ENCODE measurements around the gene UNC45A.

The UNC45A gene

DNA sequence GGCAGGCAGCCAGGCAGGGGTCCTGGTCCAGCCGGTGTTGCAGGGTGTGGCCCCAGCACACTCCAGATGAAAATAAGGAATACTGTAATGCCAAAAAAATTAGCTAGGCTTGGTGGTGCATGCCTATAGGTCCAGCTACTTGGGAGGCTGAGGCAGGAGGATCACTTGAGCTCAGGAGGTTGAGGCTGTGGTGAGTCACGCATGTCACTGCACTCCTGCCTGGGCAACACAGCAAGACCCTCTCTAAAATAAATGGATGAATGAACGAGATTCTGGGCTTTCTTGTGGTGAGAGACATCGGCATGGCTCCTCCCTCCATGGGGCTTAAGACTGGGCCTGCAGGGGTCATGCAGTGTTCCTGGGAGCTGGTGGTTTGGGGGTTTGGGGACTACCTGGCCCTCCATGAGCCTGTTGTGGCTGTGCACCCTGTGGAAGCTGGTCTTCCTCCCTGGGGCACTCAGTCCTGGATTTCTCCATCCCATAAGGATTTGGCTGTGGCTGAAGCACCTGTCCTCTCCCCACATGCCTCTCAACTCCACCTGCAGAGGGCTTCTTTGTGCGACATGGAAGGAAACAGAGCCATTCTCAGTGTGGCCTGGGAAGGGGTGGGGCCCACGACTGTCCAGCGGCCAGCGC is 12.0 kb downstream of the UNC45A start:
- no peak for DNase-seq

DNA sequence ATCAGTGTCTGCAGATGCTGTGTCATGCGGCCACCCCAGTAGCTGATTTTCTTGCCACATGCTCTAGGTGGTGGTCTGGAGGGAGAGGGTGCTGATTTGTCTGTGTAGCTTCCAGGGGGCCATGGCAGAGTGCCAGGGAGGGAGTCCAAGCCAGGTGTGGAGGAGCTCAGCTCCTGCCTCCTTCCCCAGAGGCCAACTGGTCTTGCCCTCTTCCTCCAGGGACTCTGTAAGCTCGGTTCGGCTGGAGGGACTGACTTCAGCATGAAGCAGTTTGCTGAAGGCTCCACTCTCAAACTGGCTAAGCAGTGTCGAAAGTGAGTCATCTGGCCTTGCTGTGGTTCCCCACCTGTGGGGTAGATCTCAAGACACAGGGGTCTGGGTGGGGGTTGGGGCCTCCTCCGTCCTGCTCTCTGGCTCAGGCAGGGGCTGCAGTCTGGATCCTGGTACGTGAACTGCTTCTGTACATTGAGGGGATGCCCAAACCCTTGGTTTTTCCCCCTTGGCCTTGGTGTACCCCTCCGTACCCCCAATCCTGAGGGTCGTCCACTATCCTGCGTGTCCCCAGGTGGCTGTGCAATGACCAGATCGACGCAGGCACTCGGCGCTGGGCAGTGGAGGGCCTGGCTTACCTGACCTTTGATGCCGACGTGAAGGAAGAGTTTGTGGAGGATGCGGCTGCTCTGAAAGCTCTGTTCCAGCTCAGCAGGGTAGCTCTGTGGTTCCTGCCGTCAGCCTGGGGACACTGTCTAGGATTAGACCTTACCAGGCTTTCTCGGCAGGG is 12.7 kb downstream of the UNC45A start:
- no peak for DNase-seq

DNA sequence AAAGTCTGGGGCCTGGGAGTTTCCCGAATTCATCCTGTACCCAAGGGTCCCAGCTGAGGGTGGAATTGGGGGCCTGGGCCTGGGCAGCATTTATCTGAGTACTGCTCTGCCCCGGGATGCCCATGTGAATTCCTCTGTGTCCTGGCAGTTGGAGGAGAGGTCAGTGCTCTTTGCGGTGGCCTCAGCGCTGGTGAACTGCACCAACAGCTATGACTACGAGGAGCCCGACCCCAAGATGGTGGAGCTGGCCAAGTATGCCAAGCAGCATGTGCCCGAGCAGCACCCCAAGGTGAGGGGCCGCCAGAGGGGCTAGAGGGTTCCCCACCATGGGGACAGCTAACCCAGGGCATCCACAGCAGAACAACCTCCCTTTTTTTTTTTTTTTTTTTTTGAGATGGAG is 13.4 kb downstream of the UNC45A start:
- no peak for DNase-seq

DNA sequence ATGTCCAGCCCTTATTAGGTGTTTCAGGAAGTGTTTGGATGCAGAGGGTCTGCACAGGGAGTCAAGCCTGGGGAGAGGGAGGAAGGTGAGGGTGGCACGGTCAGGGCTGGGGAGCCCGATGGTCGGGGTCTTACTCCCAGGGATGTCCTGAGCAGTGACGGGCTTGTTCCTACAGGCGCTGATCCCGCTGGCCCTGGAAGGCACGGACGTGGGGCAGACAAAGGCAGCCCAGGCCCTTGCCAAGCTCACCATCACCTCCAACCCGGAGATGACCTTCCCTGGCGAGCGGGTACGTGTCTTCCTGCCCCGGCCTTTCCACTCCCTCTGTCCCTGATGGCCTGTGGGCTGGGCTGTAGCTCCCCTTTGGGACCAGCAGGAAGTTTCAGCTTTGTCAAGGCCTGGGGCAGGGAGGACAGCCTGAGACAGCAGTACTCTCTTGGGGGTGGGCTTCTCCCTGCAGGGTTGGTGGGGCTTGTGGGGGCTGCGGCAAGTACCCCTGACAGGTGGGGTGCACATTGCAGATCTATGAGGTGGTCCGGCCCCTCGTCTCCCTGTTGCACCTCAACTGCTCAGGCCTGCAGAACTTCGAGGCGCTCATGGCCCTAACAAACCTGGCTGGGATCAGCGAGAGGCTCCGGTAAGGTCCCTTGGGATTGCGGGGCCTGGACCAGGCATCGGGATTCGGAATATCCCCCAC is 15.0 kb downstream of the UNC45A start:
- no peak for DNase-seq

DNA sequence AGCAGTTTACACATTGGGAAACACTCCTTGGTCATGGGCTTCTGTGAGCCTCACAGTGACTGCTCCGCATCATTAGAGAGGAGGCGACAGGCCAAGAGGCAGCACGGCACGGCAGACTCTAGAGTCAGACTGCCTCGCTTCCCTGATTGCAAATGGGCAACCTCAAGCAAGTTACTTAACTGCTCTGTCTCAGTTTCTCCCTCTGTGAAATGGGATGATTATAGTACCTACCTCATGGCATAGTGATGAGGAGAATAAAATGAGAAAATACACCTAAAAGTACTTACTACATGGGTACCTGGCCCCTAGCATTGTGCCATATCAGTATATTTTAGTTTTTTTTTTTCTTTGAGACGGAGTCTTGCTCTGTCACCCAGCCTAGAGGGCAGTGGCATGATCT is 15.6 kb downstream of the UNC45A start:
- DNase-seq = no peak

DNA sequence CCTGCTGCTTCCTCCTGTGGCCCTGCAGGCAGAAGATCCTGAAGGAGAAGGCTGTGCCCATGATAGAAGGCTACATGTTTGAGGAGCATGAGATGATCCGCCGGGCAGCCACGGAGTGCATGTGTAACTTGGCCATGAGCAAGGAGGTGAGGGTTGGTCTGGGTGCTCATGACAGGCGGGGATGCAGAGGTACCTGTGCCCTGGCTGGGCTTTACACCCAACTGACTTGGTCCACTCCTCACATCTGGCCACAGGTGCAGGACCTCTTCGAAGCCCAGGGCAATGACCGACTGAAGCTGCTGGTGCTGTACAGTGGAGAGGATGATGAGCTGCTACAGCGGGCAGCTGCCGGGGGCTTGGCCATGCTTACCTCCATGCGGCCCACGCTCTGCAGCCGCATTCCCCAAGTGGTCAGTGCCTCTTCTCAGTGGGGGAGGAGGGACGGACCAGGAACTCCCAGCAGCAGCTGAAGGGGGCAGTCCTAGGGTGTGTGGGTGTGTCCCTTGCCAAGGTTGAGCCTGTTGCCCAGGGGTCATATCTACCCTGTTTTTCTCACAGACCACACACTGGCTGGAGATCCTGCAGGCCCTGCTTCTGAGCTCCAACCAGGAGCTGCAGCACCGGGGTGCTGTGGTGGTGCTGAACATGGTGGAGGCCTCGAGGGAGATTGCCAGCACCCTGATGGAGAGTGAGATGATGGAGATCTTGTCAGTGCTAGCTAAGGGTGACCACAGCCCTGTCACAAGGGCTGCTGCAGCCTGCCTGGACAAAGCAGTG is 18.0 kb downstream of the UNC45A start:
- no peak for DNase-seq

DNA sequence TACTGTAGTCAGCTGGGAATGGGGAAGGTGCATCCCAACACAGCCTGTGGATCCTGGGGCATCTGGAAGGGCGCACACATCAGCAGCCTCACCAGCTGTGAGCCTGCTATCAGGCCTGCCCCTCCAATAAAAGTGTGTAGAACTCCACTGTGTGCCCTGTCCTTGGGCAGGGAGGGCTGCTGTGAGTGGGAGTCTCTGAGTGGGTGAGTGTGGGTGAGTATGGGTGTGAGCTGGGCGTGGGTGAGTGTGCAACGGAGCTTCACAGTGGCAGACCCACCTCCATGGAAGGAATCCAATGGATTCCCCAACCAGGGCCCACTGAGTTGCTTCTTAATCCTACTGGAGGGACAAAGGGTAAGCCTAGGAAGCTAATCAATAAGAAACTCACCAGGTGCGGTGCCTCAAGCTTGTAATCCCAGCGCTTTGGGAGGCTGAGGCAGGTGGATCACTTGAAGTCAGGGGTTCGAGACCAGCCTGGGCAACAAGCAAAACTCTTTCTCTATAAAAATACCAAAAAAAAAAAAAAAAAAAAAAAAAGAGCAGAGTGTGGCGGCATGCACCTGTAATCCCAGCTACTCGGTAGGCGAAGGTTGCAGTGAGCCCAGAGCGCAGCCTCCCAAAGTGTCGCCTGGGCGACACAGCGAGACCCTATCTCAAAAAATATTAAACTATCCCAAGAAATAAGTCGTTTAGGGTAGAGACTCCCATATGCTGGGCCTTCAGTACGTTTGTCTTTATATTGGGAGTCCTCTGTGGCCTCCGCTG is 19.0 kb downstream of the UNC45A start:
- DNase-seq = no peak

DNA sequence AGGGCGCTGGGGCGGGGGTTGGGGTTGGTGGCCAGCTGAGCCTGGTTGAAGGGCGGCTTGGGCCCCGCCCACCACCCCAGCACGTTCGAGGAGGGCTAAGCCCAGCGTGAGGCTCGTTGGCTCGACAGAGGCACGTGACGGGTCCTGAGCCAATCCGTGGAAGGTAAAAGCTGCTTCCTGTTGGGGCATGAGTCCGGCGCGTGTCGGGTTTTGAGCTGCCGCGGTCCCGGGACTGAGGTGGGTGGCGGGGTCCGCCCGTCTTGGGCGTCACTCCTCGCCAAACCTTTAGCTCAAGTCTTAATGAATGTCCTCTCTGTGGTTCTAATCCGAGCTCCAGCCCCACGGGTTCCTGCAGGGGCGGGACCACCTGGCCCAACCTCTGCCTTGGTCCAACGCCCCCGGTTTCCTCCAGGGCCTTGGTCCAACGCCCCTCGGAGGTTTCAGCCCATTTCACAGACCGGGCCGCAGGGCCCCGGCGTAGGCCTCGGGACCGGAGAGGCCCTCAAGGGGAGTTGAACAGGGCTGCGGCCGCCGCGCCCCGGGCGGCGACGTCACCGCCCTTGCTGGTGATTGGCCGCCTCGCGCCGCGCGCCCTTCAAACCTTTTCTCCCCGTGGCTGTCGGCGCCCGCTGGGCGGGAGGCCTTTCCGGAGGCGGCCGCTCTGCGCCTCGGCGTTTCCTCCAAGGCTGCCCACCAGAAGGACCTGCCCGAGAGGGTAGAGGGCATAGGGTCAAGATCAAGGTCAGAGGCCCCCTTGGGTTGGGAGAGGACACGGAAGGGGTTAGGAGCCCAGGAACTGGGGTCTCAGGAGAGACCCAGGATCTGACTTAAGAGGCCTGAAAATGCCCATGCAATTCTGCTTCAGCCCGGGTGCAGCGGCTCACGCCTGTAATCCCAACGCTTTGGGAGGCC is 19.9 kb downstream of the UNC45A start, which contains the start of gene RCCD1:
Gene RCCD1, plus strand, starts transcription at position 173 of the 912 bp plus-strand sequence. CDS start 1,851 bp downstream, outside the sequence.
- DNase-seq = peak; percentile 97

DNA sequence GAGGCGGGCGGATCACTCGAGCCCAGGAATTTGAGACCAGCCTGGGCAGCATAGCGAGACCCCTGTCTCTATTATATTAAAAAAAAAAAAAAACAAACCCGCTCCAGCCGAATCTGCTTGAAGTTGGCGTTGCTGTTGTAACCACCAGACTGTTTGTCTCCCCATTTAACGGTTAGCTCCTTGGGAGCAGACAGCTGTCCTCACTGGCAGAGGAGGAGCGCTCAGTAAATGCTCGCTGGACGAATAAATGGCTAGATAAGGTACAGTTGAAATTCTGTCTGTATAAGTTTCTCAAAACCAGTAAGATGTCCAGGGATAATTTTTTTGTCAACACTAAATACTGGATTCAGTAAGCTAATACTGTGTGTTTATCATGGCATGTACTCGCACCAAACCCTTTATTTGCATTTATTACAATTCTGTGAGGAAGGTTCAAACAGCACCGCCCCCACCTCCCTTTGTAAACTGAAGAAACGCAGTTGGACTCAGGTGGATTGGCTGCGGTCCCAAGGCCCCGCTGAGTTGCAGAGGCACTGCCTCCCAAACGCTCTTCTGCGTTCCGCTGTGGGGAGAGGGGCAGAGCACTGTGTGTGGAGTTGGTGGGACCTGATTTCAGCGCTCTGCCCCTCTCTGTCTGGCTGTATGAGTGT is 20.7 kb downstream of the UNC45A start:
- no peak for DNase-seq

DNA sequence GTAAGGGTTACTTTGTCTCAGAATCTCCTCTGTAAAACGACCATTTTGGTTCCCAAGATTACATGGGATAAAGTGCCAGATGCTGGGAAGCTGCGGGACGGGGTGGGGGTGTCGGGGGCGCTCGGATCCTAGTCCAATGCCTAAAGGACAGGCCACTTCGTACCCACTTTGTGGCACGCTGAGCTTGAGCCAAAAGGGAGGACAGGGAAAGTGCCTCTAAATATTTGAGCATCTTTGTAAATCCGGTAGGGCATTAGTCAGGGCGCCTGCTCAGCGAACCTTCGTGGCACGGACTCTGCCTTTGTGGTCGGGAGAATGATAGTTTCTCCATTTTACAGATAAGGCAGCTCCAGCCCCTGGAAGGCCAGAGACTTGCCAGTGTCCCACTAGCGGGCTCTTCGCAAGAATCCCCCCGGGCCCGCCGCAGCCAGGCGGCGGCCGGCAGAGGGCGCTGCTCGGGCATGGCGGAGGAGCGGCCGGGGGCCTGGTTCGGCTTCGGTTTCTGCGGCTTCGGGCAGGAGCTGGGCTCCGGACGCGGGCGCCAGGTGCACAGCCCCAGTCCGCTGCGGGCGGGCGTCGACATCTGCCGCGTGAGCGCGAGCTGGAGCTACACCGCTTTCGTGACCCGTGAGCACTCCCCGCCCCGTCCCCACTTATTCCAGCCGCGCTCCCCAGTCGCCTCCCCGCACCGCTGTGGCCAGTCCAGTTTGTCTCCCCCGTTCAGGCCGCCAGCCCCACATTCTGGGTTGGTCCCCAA is 21.4 kb downstream of the UNC45A start:
- peak; percentile 72 for DNase-seq

DNA sequence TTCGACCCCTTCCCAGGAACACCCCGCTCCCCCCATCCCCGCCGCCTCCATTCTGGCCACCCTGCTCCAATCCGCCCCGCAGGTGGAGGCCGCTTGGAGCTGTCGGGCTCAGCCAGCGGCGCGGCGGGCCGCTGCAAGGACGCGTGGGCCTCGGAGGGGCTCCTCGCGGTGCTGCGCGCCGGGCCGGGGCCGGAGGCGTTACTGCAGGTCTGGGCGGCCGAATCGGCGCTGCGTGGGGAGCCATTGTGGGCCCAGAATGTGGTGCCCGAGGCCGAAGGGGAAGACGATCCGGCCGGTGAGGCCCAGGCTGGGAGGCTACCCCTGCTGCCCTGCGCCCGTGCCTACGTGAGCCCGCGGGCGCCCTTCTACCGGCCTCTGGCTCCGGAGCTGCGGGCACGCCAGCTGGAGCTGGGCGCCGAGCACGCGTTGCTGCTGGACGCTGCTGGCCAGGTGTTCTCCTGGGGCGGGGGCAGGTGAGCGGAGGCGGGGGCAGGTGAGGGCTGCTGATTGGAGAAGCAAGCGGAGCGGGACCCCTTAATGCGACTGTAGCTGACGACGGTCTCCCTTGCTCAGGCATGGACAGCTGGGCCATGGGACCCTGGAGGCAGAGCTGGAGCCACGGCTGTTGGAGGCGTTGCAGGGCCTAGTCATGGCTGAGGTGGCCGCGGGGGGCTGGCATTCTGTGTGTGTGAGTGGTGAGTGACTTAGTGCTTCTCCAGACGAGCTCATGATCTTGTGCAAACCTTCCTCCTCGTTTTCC is 22.1 kb downstream of the UNC45A start:
- DNase-seq = no peak

DNA sequence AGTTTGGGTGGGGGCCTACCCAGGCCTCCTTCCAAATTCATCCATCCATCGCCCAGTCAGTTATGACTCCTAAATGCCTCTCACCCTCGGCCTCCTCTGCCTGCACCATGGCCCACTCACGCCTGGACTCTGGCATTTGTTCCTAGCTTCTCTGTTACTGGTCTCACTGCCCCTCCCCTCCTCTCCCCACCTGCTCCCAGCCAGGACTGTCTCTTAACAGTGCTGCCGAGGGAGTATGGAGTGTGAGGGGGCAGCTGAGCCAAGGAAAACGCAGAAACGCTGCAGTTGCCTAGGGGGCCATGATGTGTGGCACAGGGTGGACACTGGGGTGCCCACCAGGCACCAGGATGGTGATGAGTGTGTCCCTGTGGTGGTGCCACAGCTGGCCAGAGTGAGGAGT is 22.7 kb downstream of the UNC45A start:
- no peak for DNase-seq

DNA sequence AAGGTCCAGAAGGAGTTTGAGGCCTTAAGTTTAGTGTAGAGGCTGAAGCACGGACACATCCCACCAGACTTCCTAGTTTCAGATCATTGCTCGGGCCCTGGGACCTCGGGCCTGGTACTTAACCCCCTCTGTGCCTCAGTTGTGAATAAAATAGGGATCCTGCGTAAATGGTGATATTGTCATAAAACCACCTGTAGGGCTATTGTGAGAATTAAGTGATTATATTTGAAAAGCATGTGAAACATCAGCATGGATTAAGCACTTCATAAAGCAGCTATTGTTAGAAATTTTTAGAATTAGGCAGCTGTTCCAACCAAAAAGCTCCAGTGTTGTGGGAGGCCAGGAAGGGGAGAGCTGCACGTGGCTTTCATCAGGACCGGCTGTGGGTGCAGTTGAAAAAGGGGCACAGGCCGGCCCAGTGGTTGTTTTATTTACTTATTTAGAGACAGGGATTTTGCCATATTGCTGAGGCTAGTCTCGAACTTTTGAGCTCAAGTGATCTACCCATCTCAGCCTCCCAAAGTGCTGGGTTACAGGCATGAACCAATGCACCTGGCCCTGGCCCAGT is 24.0 kb downstream of the UNC45A start:
- DNase-seq = no peak

DNA sequence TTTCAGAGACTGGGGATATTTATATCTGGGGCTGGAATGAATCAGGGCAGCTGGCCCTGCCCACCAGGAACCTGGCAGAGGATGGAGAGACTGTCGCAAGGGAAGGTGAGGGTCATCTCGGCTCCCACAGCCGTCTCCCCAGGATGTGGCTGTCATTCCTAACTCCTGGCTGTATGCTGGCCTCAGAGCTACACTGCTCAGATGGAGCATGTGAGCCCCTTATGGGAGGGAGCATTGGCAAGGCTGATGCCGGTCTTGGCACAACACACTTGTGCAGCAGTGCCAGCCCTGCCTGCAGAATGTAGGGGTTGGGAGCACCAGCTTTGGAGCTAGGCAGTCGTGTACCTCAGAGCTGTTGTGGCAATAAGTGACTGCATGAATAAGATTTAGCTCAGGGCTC is 24.8 kb downstream of the UNC45A start:
- no peak for DNase-seq

DNA sequence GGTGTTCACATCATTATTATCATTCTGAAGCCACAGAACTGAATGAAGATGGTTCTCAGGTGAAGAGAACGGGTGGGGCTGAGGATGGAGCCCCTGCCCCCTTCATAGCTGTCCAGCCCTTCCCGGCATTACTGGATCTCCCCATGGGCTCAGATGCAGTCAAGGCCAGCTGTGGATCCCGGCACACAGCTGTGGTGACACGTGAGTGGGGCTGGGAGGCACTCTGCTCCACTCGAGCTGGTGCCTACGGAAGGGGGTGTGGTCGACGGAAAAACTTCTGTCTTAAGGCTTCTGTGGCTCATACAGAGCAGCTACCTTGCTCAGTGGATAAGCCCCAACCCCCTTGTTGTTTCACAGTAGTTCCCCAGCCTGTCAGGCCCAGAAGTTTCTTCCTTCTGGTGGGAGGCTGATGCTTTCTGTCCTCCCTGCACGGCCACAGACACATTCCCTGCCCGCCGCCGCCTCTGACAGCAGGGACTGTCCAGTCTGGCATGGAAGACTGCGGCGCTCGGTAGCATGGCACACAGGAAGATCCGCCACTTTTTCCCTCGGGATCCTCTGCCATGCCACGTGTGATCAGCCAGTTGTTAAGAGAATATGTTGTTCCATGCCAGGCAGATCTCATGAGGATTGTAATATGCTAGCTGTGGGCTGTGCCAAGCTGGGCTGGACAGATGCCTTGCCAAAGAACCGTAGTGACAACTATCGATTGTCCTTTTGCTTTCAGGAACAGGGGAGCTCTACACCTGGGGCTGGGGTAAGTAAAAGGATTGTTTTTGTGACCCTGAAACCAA is 25.4 kb downstream of the UNC45A start:
- no peak for DNase-seq

DNA sequence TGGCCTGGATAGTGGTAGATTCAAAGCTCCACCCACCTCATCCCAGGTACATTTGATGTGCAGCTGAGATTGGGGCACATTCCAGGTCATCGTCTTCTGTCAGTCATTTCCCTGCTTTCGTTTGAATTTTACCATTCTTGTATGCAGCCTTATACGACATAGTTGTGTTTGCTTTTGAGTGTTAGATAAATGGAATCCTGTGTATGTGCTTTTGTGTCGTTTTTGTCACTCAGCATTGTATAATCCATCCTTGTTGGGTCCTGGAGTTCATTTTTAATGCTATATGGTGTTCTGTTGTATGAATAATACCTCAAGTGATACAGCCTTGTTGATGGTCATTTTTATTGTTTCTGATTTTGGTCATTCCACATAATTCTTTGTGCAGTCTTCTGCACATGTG is 26.9 kb downstream of the UNC45A start:
- no peak for DNase-seq

DNA sequence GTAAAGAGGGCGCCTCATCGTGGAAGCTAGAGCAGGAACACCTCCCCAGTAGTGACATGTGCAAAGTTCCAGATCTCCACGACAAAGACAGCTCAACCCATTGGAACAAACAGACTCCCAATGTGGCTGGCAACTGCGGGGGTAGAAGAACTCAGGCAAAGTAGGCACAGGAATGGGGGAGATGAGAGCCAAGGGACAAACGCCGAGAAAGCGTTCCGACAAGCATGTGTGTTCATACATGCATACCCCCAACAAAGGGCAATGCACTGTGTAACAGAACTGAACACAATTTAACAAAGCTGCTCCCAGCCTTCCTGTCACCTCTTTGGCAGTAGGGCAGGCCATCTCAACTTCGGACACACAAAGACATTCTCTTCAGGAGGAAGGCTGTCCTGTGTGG is 31.2 kb downstream of the UNC45A start:
- DNase-seq = no peak

DNA sequence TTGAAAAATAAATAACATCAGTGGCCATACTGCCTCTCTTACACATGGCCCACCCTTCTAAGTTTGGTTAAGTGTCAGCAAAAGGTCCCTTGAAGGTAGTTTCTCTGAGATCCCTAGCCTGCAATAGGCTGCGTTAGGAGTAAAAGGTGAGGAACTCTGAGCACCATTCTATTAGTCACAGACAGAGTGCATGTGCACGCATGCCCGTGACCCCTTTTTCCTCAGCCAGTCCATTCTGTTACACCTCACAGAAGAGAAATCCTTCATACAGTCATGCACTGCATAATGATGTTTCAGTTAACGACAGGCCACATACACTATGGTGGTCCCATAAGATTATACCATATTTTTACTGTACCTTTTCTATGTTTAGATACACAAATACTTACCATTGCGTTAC is 32.1 kb downstream of the UNC45A start:
- no peak for DNase-seq
